Measurements from ENCODE around the gene HERC5.

GRCh38 chr4:88522702-88523324 lies 65.9 kb downstream of the HERC5 start:
- TF ChIP-seq CTCF (IDR thresholded peaks at IDR 0.05) (no peak), POLR2A (IDR thresholded peaks at IDR 0.05; ENCODE audit: low read depth) (no peak), POLR2AphosphoS5 (IDR thresholded peaks at IDR 0.05) (no peak)

Measured in esophagus muscularis mucosa (tissue), 3 donors.